Measurements from ENCODE around the gene AMDHD2. TPM values are rescaled to one million over a fixed set of nuclear protein-coding genes. Genes with fewer than 3 reads are reported as not detected.

The AMDHD2 gene
- total and polyA plus RNA-seq, 2 experiments from 2014 or later = 20.2 to 68.1 TPM

DNA sequence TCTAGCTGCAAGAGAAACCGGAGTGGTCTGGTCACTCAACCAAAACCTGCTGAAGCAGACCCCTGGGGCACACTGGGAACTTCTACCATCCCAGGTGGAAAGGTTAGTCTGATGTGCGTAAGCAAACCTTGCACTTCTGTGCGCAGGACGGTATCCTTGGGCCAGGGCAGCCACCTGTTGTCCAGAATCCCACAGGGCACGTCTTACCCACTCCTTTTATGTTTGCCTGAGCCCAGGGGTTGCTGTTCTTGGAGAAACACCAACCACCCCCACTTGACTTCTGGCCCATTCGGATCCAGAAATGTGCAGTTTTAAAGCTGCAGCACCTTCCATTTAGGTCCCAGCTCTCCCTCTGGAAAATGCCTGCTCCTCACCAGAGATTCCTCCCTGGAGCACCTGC is 26.6 kb upstream of the AMDHD2 start (continued):
- TF ChIP-seq, protein P1, sequence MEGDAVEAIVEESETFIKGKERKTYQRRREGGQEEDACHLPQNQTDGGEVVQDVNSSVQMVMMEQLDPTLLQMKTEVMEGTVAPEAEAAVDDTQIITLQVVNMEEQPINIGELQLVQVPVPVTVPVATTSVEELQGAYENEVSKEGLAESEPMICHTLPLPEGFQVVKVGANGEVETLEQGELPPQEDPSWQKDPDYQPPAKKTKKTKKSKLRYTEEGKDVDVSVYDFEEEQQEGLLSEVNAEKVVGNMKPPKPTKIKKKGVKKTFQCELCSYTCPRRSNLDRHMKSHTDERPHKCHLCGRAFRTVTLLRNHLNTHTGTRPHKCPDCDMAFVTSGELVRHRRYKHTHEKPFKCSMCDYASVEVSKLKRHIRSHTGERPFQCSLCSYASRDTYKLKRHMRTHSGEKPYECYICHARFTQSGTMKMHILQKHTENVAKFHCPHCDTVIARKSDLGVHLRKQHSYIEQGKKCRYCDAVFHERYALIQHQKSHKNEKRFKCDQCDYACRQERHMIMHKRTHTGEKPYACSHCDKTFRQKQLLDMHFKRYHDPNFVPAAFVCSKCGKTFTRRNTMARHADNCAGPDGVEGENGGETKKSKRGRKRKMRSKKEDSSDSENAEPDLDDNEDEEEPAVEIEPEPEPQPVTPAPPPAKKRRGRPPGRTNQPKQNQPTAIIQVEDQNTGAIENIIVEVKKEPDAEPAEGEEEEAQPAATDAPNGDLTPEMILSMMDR (conservative IDR thresholded peaks at IDR 0.05; ENCODE audit: low read depth in 2 of 2) = no peak
- no peak for TF ChIP-seq ZNF331 (CRISPR knock-in tag; IDR thresholded peaks at IDR 0.05; ENCODE audit: low read depth)
- no peak for TF ChIP-seq STAT1 (IDR thresholded peaks at IDR 0.05; ENCODE audit: unreplicated experiment)
- TF ChIP-seq JUNB (IDR thresholded peaks at IDR 0.05; ENCODE audit: unreplicated experiment) = no peak
- TF ChIP-seq, protein P2, sequence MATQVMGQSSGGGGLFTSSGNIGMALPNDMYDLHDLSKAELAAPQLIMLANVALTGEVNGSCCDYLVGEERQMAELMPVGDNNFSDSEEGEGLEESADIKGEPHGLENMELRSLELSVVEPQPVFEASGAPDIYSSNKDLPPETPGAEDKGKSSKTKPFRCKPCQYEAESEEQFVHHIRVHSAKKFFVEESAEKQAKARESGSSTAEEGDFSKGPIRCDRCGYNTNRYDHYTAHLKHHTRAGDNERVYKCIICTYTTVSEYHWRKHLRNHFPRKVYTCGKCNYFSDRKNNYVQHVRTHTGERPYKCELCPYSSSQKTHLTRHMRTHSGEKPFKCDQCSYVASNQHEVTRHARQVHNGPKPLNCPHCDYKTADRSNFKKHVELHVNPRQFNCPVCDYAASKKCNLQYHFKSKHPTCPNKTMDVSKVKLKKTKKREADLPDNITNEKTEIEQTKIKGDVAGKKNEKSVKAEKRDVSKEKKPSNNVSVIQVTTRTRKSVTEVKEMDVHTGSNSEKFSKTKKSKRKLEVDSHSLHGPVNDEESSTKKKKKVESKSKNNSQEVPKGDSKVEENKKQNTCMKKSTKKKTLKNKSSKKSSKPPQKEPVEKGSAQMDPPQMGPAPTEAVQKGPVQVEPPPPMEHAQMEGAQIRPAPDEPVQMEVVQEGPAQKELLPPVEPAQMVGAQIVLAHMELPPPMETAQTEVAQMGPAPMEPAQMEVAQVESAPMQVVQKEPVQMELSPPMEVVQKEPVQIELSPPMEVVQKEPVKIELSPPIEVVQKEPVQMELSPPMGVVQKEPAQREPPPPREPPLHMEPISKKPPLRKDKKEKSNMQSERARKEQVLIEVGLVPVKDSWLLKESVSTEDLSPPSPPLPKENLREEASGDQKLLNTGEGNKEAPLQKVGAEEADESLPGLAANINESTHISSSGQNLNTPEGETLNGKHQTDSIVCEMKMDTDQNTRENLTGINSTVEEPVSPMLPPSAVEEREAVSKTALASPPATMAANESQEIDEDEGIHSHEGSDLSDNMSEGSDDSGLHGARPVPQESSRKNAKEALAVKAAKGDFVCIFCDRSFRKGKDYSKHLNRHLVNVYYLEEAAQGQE (IDR thresholded peaks at IDR 0.05; ENCODE audit: unreplicated experiment) = no peak

DNA sequence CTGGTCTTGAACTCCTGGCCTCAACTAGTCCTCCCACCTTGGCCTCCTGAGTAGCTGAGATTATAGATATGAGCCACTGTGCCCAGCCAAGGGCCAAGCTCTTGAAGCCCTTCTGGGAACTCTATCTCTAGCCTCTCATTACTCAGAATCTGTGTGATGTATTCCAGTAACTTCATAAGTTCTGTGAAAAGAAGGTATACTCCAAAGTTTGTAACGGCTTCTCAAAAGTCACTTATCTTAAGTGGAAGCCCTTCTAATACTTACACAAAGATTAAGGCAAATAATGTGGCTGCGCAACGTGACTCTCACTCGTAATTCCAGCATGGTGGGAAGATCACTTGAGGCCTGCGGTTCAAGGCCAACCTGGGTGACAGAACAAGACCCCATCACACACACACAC is 25.6 kb upstream of the AMDHD2 start:
- peaks cover 8% of the 10 kb centered on the region; the same call in 2 of the 3 replicates for H3K36me3 Mint-ChIP-seq (ENCODE audit: low read depth)
- H3K4me2 ChIP-seq = no peak overlapping the region
- no peaks in the 10 kb centered on the region for H3K79me2 ChIP-seq (replicated peaks; ENCODE audit: insufficient read depth)
- H3K27ac ChIP-seq (ENCODE audit: low read depth) = no peak overlapping the region
- no peak overlapping the region for H2AFZ ChIP-seq
- TF ChIP-seq, protein P3, sequence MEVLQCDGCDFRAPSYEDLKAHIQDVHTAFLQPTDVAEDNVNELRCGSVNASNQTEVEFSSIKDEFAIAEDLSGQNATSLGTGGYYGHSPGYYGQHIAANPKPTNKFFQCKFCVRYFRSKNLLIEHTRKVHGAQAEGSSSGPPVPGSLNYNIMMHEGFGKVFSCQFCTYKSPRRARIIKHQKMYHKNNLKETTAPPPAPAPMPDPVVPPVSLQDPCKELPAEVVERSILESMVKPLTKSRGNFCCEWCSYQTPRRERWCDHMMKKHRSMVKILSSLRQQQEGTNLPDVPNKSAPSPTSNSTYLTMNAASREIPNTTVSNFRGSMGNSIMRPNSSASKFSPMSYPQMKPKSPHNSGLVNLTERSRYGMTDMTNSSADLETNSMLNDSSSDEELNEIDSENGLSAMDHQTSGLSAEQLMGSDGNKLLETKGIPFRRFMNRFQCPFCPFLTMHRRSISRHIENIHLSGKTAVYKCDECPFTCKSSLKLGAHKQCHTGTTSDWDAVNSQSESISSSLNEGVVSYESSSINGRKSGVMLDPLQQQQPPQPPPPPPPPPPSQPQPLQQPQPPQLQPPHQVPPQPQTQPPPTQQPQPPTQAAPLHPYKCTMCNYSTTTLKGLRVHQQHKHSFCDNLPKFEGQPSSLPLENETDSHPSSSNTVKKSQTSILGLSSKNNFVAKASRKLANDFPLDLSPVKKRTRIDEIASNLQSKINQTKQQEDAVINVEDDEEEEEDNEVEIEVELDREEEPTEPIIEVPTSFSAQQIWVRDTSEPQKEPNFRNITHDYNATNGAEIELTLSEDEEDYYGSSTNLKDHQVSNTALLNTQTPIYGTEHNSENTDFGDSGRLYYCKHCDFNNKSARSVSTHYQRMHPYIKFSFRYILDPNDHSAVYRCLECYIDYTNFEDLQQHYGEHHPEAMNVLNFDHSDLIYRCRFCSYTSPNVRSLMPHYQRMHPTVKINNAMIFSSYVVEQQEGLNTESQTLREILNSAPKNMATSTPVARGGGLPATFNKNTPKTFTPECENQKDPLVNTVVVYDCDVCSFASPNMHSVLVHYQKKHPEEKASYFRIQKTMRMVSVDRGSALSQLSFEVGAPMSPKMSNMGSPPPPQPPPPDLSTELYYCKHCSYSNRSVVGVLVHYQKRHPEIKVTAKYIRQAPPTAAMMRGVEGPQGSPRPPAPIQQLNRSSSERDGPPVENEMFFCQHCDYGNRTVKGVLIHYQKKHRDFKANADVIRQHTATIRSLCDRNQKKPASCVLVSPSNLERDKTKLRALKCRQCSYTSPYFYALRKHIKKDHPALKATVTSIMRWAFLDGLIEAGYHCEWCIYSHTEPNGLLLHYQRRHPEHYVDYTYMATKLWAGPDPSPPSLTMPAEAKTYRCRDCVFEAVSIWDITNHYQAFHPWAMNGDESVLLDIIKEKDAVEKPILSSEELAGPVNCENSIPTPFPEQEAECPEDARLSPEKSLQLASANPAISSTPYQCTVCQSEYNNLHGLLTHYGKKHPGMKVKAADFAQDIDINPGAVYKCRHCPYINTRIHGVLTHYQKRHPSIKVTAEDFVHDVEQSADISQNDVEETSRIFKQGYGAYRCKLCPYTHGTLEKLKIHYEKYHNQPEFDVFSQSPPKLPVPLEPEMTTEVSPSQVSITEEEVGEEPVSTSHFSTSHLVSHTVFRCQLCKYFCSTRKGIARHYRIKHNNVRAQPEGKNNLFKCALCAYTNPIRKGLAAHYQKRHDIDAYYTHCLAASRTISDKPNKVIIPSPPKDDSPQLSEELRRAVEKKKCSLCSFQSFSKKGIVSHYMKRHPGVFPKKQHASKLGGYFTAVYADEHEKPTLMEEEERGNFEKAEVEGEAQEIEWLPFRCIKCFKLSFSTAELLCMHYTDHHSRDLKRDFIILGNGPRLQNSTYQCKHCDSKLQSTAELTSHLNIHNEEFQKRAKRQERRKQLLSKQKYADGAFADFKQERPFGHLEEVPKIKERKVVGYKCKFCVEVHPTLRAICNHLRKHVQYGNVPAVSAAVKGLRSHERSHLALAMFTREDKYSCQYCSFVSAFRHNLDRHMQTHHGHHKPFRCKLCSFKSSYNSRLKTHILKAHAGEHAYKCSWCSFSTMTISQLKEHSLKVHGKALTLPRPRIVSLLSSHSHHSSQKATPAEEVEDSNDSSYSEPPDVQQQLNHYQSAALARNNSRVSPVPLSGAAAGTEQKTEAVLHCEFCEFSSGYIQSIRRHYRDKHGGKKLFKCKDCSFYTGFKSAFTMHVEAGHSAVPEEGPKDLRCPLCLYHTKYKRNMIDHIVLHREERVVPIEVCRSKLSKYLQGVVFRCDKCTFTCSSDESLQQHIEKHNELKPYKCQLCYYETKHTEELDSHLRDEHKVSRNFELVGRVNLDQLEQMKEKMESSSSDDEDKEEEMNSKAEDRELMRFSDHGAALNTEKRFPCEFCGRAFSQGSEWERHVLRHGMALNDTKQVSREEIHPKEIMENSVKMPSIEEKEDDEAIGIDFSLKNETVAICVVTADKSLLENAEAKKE (CRISPR knock-in tag; IDR thresholded peaks at IDR 0.05) = no peak
- no peak overlapping the region for H3K4me3 ChIP-seq
- ATAC-seq (no peak), DNase-seq (ENCODE audit: low spot score) (no peak)
- H3F3A ChIP-seq (replicated peaks; ENCODE audit: low read depth) = no peaks in the 10 kb centered on the region
- H3K27ac Mint-ChIP-seq = no peak overlapping the region
- H3K9me2 ChIP-seq (ENCODE audit: insufficient read depth) = no peaks in the 10 kb centered on the region
- no peak overlapping the region for H3K4me3 Mint-ChIP-seq
- no peaks in the 10 kb centered on the region for H3K27me3 ChIP-seq (ENCODE audit: insufficient read depth)
- no peaks in the 10 kb centered on the region for H3K4me1 ChIP-seq (ENCODE audit: insufficient read depth)
- H3K36me3 ChIP-seq (ENCODE audit: insufficient read depth) = no peaks in the 10 kb centered on the region
- no peaks in the 10 kb centered on the region for H3K9me3 Mint-ChIP-seq
- peaks cover 6% of the 10 kb centered on the region for H3K27me3 Mint-ChIP-seq (ENCODE audit: insufficient read depth, low read depth, poor library complexity)
- H3K4me1 Mint-ChIP-seq = no peaks in the 10 kb centered on the region
- H4K20me1 ChIP-seq (replicated peaks; ENCODE audit: insufficient read depth) = no peaks in the 10 kb centered on the region; the same call in 1 of the 2 replicates

All from GM23338 (cell line).